ENCODE measurements around the gene RIMBP2. TPM values are rescaled to one million over a fixed set of nuclear protein-coding genes. Genes with fewer than 3 reads are reported as not detected.
"Not testable (repeated sequence)": the region's sequence is repeated elsewhere in the genome, so short reads cannot be mapped to it uniquely, and the experiment has no call there.

Gene RIMBP2
- total and polyA plus RNA-seq, 8 donors = 0.42 to 19.0 (median 16.1) TPM

DNA sequence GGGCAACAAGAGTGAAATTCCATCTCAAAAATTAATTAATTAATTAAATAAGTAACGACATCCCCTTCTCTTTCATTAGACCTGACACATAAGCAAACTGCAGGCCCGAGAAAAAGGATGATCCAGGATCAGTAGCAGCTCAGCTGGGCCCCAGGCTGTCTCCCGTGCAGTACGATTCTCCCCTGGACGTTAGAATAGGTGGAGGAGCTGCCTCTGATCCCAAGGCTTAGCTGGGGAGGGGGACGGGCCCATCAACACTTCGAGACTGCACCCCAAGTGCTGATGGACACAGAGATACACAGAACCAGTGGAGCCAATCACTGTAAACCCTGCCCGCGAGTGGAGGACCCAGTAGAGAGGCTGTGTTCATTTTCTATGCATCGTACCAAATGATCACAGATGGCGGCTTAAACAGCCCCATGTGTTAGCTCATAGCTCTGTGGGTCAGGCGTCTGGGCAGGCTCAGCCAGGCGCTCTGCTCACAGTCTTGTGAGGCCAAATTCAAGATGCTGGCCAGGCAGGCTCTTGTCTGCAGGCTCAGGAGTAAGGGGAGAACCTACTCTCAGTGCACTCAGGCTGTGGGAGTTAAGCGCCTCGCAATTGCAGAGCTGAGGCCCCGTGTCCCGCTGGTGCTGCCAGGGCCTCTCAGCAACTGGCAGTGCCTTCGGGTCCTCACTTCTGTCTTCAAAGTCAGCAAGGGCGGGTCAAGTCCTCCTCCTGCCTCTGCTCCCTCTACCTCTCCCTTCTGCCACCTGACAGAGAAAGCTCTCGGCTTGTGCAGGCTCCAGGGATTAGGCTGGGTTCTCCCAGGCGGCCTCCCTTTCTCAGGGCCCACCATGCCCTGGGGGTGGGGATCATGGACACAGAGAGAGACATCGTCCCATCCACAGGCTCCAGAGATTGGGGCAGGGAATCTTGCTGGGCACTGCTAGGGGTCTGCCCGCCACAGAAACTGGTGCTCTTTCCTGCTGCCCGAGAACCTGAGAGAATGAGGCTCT is 26.4 kb downstream of the RIMBP2 start:
- TF ChIP-seq CTCF (IDR thresholded peaks at IDR 0.05) = no peak
- Histone ChIP-seq H3K4me3 (no peak overlapping the region), H3K9me3 (no peaks in the 10 kb centered on the region), H3K36me3 (no peaks in the 10 kb centered on the region), H3K27me3 (peaks cover 0 to 43% of the 10 kb centered on the region in 2 donors), H3K4me1 (no peaks in the 10 kb centered on the region), H3K27ac (no peak overlapping the region)
- intact Hi-C loops (cut with DNase I) = no loop called here
- ATAC-seq = no peak
- no peak for DNase-seq

- H3K36me3 ChIP-seq; H3K9me3 ChIP-seq; intact Hi-C loops (cut with DNase I); DNase-seq; H3K27ac ChIP-seq; H3K4me3 ChIP-seq; H3K4me1 ChIP-seq; ATAC-seq: not testable (repeated sequence)
- H3K27me3 ChIP-seq = peaks cover 0 to 50% of the 10 kb centered on the region in 2 donors
These were observed 27.1 kb downstream of the RIMBP2 start for GRCh38 chr12:130688999-130689398.

GRCh38 chr12:130687796-130688778 is 28.0 kb downstream of the RIMBP2 start:
- H3K27ac ChIP-seq = no peak overlapping the region

DNA sequence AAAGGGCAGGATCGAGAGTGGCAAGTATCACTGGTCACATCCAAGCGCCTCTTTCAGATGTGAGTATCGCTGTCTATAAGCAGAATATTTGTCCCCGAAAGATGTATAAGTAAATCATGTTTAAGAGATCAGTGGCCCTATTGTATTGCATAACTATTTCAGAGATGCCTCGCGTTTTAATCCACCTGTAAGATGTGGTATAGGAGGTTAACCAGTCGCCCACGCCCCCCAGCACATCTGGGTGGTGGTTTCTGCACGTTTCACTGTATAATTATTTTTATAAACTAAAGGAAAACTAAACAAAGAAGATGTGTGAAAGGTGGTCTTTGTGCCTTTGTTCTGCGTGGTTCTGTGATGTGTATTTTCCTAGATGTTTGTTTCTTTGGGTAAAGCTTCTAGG is 28.9 kb downstream of the RIMBP2 start:
- H3K36me3 ChIP-seq = no peaks in the 10 kb centered on the region
- TF ChIP-seq CTCF (IDR thresholded peaks at IDR 0.05) = no peak
- H3K4me3 ChIP-seq = no peak overlapping the region
- DNase-seq = no peak
- no peak overlapping the region for H3K27ac ChIP-seq
- no peak for ATAC-seq
- H3K4me1 ChIP-seq = no peaks in the 10 kb centered on the region
- intact Hi-C loops (cut with DNase I) = no loop called here
- peaks cover 0 to 65% of the 10 kb centered on the region in 2 donors for H3K27me3 ChIP-seq
- no peaks in the 10 kb centered on the region for H3K9me3 ChIP-seq

More at GRCh38 chr12:130687796-130688778, 28.0 kb downstream of the RIMBP2 start:
- intact Hi-C loops (cut with DNase I) = no loop called here
- no peaks in the 10 kb centered on the region for H3K9me3 ChIP-seq
- DNase-seq (no peak), ATAC-seq (no peak)
- H3K27me3 ChIP-seq = peaks cover 0 to 58% of the 10 kb centered on the region in 2 donors
- no peak overlapping the region for H3K4me3 ChIP-seq
- no peak for TF ChIP-seq CTCF (IDR thresholded peaks at IDR 0.05)
- no peaks in the 10 kb centered on the region for H3K36me3 ChIP-seq
- H3K4me1 ChIP-seq = no peaks in the 10 kb centered on the region

DNA sequence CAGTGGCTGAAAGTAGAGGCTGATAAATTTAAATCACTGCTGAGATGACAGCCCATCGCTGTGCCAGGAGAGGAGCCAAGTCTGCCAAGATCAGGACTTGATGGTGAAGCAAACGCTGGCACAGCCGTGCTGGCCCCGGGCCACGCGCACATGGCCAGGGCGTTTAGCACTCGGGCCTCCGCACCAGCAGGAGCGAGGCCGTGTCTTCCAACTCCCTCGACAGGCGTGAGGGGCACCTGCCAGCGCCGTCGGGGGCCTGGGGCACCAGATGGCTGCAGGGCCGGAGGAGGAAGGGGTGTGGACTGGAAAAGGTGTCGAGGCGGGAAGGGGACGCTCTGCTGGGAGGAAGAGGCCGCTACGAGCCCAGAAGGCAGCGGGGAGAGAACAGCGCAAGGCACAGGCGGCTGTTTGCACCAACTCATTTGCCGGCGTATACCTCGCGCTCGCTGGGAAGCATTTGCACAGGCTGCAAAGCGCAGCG is 29.5 kb downstream of the RIMBP2 start:
- H3K4me3 ChIP-seq = no peak overlapping the region
- H3K9me3 ChIP-seq = no peaks in the 10 kb centered on the region
- no peak overlapping the region for H3K27ac ChIP-seq
- H3K4me1 ChIP-seq = no peaks in the 10 kb centered on the region
- no peak for TF ChIP-seq CTCF (IDR thresholded peaks at IDR 0.05)
- peaks cover 0 to 65% of the 10 kb centered on the region in 2 donors for H3K27me3 ChIP-seq
- H3K36me3 ChIP-seq = no peaks in the 10 kb centered on the region
- ATAC-seq (no peak), DNase-seq (no peak)
- intact Hi-C loops (cut with DNase I) = no loop called here
